PFSK-1 (cell line): ENCODE results near the gene HMX1.

Experiments
- POLR2AphosphoS5 ChIP-seq: IDR thresholded peaks from 2 replicates; pipeline ENCODE4 v1.6.1; 2012; ENCODE audit warnings: low read depth, mild to moderate bottlenecking, control low read depth, low read length, moderate library complexity
- REST ChIP-seq, 2 experiments: IDR thresholded peaks; 2 replicates each; pipeline versions ENCODE4 v1.6.1 to v1.8.0; 2011 to 2012; ENCODE audit warnings: low read depth in 2 of 2, low read length in 2 of 2, control low read depth in 1 of 2, inconsistent platforms in 1 of 2, mild to moderate bottlenecking in 1 of 2, moderate library complexity in 1 of 2; ENCODE audit not compliant: insufficient read depth in 1 of 2
- TAF1 ChIP-seq: IDR thresholded peaks from 2 replicates; pipeline ENCODE4 v1.6.1; 2012; ENCODE audit warnings: low read length, control low read depth, borderline replicate concordance; ENCODE audit not compliant: insufficient read depth

GRCh38 chr4:8830611-8831200, 40.9 kb downstream of the HMX1 start:
- TF ChIP-seq REST (IDR thresholded peaks at IDR 0.05; ENCODE audit: insufficient read depth in 1 of 2, low read depth in 2 of 2, low read length in 2 of 2) (no peak), TAF1 (no peak), POLR2AphosphoS5 (no peak)
